ENCODE measurements around the gene EFL1.

EFL1 gene

DNA sequence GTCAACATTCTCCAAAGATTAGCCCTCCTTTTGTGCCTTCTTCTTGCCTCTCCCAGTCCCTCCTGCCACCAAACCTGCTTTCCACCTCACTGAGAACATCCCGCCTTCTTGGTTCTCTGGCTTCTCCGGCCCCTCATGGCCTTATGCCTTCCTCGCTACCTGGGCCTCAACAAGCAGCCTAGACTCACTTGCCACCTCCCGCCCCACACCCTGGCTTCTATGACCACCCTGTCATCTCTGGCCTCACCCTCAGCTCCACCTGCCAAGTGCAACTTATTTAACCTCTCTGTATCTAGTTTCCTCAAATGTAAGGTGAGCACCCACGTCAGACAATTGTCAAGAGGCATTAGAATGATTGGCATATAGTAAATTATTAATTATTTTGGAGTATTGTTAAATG is 147.9 kb downstream of the EFL1 start:
- DNase-seq = no peak

DNA sequence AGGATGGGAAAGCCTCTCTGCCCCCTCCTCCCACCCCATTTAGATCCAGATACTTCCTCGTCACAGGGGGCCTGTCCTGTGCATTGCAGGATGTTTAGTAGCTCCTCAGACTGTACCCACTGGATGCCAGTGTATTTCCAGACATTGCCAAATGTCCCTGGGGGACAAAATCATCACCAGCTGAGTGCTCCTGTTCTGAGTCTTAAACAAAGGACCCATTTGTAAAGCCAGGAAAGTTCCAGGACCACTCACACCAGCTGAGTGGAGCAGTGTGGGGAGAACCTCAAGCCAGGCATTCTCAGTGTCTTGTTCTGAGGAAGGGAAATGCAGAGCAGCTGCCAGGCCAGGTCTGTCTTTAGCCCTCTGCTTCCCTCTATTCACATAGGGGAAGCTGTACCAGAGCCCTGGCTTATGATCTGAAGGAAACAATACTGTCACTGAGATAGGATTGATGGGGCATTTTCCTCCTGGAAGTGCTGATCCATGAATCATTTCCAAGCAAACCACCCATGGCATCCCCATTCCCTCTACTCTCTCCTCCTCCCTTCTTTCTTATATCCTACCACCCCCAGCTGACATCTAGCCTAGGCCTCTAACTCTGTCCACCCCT is 149.3 kb downstream of the EFL1 start:
- no peak for DNase-seq

DNA sequence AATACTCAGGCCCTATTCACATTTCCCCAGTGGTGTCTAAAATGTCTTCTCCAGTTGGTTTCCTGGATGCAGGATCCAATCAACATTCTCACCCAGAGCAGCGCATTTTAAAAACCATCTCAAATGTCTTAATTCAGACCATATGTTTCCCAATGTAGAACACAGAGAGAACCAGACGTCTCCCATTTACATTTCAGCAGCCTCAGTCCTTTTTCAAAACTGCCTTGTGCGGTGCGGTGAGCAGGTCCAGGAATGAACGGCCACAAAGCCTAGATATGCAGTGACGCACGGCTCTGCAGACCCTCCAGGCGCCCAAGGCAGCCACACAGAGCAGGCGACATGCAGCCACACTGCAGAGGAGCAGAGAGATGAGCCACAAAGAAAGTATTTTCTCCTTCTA is 150.6 kb downstream of the EFL1 start:
- no peak for DNase-seq

DNA sequence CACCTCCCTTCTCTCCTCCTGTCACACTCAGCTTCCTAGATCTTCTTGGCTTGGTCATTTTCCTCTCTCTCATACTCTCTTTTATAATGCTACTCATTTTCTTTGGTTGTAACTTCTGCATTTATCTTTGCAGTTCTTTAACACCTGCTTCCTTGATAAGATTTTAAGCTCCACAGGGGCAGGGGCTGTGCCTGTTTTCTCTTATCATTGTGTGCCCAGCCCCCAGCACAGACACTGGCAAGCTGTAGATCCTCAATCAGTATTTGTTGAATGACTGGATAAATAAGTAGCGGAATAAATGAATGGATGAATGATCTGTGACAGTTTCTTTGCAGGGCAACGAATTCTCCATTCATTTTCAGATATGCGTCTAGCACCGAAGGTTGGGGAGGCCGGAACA is 152.4 kb downstream of the EFL1 start:
- DNase-seq = peak; percentile 50

DNA sequence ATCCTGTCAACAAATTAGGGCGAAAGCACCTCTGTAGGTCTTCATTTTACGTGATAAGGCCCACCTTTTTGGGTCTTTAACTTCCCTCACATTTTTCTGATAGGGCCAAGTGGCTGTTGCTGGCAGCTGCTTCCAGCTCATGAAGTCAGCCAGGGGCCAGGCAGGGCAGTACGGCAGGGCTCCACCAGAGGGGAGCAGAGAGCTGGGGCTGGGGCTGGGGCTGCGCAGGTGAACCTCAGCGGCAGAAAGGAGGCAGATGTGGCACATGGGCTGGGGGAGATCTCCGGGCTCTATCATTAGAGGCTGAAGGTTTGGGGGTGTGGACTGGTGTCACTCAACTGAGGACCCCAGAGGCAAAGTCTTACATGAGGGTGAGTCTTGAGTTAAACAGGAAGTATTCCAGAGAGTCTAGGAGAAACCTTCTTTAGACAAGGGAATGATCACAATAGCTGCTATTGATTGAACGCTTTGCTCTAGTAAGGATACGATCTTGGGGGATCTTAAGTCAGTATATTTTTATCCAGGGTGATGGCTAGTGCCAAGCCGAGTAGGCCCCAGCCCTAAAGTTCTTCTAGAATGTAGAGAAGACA is 153.9 kb downstream of the EFL1 start:
- DNase-seq = peak; percentile 85

DNA sequence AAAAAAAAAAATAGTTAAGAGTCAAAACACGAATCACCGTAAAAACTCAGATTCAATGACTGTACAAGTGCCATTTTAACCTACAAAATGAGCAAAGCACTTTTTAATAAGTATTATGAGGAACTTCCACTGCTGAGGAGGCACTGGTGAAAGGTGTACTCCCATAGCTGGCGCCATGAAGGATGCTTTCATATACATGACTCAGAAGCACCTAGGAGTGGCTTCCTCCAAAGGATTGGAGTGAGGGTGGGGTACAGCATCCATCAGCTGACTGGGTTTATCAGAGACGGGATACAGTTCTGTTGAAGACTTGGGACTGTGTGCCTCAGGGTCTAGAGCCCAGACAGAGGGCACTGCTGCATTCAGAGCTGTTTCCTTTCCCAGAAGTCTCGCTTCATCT is 155.9 kb downstream of the EFL1 start:
- no peak for DNase-seq

DNA sequence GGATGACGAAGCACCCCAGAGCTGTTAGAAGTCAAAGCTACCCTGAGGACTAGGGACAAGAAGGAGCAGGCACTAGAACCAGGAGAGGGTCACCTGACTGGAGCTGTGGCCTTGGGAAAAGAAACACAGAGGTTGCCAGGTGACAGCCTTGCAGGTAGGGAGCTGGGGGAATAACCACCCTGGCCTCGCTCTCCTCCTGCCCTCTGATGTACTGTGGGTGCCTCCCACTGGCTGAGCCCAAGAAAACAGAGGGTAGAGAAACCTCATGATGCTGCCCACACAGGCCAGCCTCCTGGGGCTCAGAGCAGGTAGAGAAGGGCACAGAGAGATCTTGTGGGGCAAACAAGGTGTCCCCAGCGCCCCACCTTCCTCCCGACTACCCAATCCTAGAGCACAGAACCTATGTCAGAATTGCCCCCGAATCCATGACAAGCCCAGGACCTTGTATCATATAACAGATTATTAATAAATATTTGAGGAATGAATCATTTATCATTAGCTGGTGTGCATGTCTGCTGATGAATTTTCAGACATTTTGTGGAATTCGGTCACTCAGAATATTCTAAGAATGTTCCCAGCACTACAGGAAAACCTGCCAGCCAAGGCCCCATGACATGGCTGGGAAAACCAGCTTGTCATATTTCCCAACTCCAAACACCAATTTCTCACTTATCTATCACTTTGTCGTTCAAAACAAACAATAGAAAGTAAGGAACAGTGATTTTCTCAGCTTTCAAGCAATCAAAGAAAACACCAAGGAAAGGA is 156.9 kb downstream of the EFL1 start:
- no peak for DNase-seq

DNA sequence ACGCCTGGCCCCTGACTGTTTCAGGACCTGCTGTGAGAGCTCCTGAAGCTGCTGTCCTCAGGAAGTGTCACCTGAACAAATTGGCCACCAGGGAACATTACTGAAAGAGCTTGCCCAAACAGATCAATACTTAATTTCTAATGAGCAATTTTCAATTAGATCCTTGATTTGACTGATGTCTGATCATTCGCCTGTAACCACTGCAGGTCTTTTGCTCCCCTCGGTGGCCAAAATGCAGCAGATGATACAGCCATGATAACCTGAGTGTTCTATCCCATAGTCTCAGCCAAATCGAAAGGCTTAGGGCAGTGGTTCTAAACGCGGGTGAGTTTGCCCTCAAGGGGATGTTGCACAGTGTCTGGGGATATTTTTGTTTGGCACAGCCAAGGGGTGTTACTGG is 159.1 kb downstream of the EFL1 start:
- DNase-seq = peak; percentile 9

DNA sequence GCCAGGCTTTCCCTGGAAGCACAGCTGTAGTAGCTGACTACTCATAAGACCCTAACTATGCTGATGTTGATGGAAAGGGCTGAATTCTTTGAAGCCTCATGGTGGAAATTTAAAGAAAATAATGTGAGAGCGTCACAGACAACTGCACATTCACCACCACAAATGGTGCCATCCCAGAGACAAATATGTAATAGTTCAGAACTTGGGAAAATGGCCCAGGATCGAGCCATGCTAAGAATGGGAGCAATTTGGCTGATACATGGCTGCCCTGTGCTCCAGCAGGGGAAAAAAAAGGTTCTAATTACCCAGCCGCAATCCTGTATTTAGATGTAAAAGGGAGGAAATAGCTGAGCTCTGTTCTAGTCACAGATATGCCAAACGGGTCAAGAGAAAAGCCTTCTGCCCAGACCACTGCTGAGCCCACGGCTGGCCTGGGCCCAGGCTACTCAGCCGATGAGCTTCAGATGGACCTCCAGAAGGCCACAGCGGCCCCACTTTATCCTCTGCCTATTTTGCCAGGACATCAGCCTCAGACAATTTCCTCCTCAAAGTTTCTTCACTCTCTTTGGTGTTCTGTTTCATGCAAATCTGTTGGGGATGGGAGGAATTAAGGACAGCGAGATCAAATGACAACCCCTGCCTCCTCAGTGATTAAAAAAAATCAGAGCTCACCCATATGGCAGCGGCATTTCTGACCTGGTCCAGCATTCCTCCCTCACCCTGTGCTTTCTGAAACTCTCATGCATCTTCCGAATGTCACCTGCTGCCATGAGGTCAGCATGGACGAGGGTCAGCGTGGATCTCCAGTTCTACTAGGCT is 162.2 kb downstream of the EFL1 start:
- DNase-seq = no peak

DNA sequence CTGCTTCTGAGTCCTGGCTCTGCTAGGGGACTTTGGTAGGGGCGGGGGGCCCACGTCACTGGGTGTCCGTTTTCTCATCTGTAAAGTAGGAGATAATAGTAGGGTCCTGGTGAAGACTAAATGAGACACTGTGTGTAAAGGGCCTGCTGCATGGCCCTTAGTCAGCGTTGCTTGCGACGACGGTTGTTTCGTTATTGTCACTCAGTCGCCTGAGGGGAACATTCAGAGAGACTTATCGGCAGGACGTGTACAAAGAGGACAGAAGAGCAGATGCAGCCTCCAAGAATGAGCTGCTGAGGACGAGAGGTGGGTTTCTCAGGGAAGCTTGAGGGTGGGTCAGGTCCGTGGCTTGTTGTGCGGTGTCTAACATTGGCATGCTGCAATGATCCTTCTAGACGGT is 163.9 kb downstream of the EFL1 start:
- no peak for DNase-seq

DNA sequence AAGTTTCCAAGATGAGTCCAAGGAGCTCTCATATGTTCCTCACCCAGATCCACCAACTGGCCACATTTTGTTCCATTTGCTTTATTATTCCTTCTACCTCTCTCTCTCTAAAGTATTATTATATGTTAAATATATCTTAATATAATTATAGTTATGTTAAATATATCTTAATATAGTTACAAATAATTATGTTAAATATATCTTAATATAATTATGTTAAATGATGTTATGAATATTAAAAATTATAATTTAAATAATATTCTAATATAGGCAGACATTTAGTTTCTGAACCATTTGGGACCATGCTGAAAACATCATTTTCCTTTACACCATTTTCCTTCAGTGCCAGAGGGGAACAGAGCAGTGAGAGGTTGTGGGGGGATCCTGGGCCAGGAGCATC is 166.7 kb downstream of the EFL1 start:
- DNase-seq = no peak

DNA sequence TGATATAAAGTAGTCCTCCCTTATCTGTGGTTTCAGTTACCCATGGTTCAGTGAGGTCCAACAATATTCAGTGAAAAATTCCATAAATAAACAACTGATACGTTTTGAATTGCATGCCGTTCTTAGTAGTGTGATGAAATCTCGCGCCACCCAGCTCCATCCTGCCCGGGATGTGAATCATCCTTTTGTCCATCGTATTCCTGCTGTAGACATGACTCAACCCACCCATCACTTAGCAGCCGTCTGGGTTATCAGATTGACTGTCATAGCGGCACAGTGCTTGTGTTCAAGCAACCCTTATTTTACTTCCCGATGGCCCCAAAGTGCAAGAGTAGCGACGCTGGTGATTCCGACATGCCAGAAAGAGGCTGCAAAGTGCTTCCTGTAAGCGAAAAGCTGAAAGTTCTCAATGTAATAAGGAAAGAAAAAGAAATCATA is 168.7 kb downstream of the EFL1 start:
- DNase-seq = no peak

DNA sequence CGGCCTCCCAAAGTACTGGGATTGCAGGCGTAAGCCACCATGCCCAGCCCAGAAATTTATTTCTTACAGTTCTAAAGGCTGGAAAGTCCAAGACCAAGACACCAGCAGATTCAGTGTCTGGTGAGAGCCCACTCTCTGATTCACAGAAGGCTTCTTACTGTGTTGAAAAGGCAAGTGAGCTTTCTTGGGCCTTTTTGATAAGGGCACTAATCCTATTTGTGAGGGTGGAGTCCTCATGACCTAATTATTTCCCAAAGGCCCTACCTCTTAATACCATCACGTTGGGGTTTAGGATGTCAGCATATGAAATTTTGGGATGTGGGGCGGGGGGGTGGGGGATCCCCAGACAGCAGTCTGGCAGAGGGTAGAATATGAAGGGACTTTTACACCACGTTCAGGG is 169.2 kb downstream of the EFL1 start:
- no peak for DNase-seq

DNA sequence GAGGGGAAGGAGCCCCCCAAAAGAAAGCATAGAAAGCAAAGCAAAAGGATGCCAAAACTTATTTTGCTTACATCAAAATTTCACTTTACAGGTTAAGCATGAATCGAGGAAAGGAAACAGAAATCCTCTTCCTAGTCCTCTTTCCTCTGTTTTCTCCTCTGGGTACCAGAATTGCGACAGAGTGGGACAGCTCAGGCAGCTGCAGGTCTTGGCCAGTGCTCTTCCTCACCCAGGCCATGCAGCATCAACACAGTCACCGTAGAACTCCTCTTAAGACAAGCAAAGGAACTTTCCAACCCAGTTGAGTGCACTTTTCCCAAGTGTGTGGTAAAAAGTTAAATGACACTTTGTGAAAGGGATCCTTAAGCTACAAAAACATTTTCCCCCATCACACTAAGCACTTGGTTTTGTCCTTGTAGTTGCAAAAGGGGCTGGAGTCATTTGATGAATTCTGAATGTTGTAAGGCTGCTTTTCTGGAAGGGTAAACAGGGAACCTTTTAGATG is 170.8 kb downstream of the EFL1 start:
- DNase-seq = no peak

DNA sequence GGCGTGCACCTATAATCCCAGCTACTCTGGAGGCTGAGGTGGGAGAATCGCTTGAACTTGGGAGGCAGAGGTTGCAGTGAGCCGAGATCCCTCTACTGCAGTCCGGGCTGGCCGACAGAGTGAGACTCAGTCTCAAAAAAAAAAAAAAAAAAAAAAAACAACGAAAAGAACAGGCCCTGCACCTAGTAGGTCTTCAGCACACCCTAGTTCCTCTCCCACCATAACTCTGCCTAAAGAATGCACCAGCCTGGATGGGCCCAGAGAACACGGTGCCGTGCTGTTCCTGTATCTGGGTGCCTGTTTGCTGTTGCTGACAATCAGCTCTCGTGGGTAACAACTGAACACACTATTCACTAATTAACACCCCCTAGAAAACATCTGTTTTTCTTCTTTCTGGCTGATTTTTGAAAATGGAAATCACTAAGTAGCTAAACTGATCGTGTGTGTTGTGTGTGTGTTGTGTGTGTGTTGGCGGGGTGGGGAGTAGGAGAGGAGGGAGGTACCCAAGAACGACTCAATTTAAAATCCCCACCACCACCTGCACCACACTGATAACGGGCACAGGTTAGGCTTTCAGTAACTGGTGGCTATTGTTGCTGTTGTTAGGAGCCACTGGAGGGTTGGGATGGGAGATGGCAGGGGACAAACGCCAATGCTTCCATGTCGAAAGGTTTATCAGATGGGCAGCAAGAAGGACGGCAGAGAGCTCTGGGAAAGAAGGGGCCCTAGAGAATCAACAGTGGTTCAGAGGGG is 176.1 kb downstream of the EFL1 start:
- no peak for DNase-seq

DNA sequence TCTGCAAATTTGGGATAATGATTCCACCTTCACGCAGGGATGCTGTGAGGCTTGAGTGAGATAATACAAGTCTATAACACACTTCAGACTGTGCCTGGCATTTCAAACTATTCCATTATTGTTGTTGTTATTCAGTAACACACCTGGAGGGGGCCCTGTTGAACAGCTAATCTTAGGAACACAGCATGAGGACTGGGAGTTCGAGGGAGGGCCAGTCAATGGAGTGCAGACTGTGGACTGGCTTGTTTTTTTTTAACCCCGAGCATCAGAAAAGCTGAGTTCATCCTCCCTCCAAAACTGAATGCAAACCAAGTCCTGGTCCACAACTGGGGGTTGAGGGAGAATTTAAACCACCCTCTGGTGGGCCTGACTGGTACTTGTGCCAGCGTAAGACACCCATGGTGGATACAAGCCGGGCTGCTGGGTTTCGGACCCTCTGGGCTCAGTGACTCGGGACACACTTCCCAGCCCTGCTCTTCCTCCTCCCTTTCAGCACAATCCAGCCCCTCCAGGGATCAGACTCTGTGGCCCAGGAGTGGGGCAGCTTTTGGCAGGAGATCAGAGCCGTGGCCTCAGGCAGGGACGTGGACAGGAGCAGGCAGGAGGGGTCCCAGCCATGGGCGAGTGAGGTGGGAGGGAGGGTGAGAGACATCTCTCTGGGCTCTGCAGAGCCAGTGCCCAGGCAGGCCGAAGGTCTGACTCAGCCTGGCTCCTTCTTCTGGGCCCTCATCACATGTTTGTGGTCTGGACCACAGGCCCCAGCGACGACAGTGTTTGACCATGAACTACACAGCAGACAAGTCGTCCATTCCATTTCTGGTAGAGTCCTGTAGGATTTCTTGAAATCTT is 180.4 kb downstream of the EFL1 start:
- peak; percentile 76 for DNase-seq

DNA sequence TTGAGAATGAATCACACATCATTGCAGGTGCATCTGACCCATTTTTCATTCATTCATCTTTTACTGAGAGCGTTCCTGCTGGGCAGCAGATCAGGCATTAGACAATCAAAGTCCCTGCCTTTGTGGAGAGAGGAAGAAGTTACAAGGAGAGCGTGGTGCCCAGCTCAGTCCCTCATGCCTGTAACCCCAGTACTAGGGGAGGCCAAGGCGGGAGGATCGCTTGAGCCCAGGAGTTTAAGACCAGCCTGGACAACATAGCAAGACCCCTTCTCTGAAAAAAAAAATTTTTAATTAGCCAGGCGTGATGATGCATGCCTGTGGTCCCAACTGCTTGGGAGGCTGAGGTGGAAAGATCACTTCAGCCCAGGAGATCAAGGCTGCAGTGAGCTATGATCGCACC is 181.8 kb downstream of the EFL1 start:
- DNase-seq = no peak

Data from OCI-M1 (cell line).